H1 (cell line): ENCODE data around the gene DNAJC7. TPM values are rescaled to one million over a fixed set of nuclear protein-coding genes. Genes with fewer than 3 reads are reported as not detected.

Source experiments
- CTCF ChIA-PET: fragments of 300-600 bp; sonication (Branson Sonifier 250); formaldehyde crosslinking; loops from one replicate; lab custom pipeline; 2021; ENCODE audit not compliant: partially characterized antibody; lab: Charles Lee
- POLR2A ChIA-PET: fragments of 300-600 bp; sonication (Branson Sonifier 250); formaldehyde crosslinking; loops from one replicate; lab custom pipeline; 2021; ENCODE audit warnings: inconsistent platforms; ENCODE audit not compliant: partially characterized antibody; lab: Charles Lee
- DNase-seq, 2 experiments: peaks; one replicate each; pipeline versions ENCODE4 v3.0.0 to v3.0.0-alpha.2; 2010 to 2022; ENCODE audit warnings: low spot score in 2 of 2, low read depth in 1 of 2, mixed read lengths in 1 of 2
- FAIRE-seq: peaks from 2 replicates; lab custom pipeline; 2011; peaks lifted over from hg19 to GRCh38; lab: Jason Lieb, UNC
- H2AFZ ChIP-seq: 2 replicates; pipeline ENCODE4 v1.8.1; 2012; ENCODE audit warnings: low read length, inconsistent platforms
- H2AK5ac ChIP-seq: 2 replicates; pipeline ENCODE4 v1.6.1; 2013; ENCODE audit warnings: low read depth, low read length
- H2BK120ac ChIP-seq: replicated peaks from 2 replicates; pipeline ENCODE3; 2013; ENCODE audit warnings: low read depth, low read length, inconsistent platforms
- H2BK12ac ChIP-seq: 2 replicates; pipeline ENCODE4 v1.6.1; 2013; ENCODE audit warnings: low read depth, low read length
- H2BK15ac ChIP-seq: 2 replicates; pipeline ENCODE4 v1.6.1; 2013; ENCODE audit warnings: low read length
- H2BK20ac ChIP-seq: 2 replicates; pipeline ENCODE4 v1.6.1; 2013; ENCODE audit warnings: low read length
- H2BK5ac ChIP-seq: 2 replicates; pipeline ENCODE4 v1.6.1; 2013; ENCODE audit warnings: low read depth, low read length
- H3K14ac ChIP-seq: 2 replicates; pipeline ENCODE4 v1.6.1; 2013; ENCODE audit warnings: inconsistent platforms; ENCODE audit not compliant: insufficient read length
- H3K18ac ChIP-seq: 2 replicates; pipeline ENCODE4 v1.6.1; 2013; ENCODE audit warnings: low read length; ENCODE audit errors: extremely low read depth
- H3K23ac ChIP-seq: 2 replicates; pipeline ENCODE4 v1.6.1; 2013; ENCODE audit warnings: inconsistent platforms; ENCODE audit not compliant: insufficient read length
- H3K23me2 ChIP-seq: 2 replicates; pipeline ENCODE4 v1.6.1; 2013; ENCODE audit warnings: low read depth, low read length
- H3K27ac ChIP-seq: 2 replicates; pipeline ENCODE4 v1.6.1; 2011; ENCODE audit warnings: low read depth, low read length, inconsistent platforms
- H3K27me3 ChIP-seq, 4 experiments: replicated peaks in 1 of 4; 1 replicate in 1 of 4; 2 replicates in 3 of 4; pipeline versions ENCODE4 v1.6.1 to v1.8.1; 2011 to 2013; ENCODE audit warnings: low read length in 3 of 4, mild to moderate bottlenecking in 3 of 4, inconsistent platforms in 2 of 4, mixed read lengths in 2 of 4, moderate library complexity in 1 of 4; ENCODE audit not compliant: control insufficient read depth in 3 of 4, insufficient read depth in 3 of 4; ENCODE audit errors: extremely low read depth in 1 of 4
- H3K36me3 ChIP-seq, 4 experiments: 2 replicates each; pipeline versions ENCODE4 v1.6.1 to v1.8.1; 2011 to 2013; ENCODE audit warnings: mild to moderate bottlenecking in 4 of 4, low read length in 3 of 4, moderate library complexity in 2 of 4, control low read depth in 1 of 4, inconsistent platforms in 1 of 4; ENCODE audit not compliant: insufficient read depth in 4 of 4, control insufficient read depth in 2 of 4
- H3K4ac ChIP-seq: replicated peaks from 2 replicates; pipeline ENCODE3; 2013; ENCODE audit warnings: low read length, low read depth, mixed read lengths, inconsistent platforms; ENCODE audit not compliant: insufficient read length
- H3K4me1 ChIP-seq, 4 experiments: replicated peaks in 1 of 4; 1 replicate in 1 of 4; 2 replicates in 3 of 4; pipeline versions ENCODE4 v1.6.1 to v1.8.1; 2011 to 2013; ENCODE audit warnings: low read length in 3 of 4, inconsistent platforms in 2 of 4, mixed read lengths in 1 of 4; ENCODE audit not compliant: insufficient read depth in 4 of 4, control insufficient read depth in 3 of 4
- H3K4me2 ChIP-seq, 2 experiments: 2 replicates each; pipeline versions ENCODE4 v1.6.1 to v1.8.1; 2011 to 2013; ENCODE audit warnings: low read depth in 2 of 2, low read length in 2 of 2, control low read depth in 1 of 2, inconsistent platforms in 1 of 2, mild to moderate bottlenecking in 1 of 2; ENCODE audit not compliant: insufficient read depth in 1 of 2
- H3K4me3 ChIP-seq, 4 experiments: fragments of 200-600, 300-600 bp in 1 of 4; sonication (generic), shearing (Covaris generic), sonication (Bioruptor Twin) in 1 of 4; 2 replicates each; pipeline versions ENCODE4 v1.5.1 to v1.8.1; 2011 to 2016; ENCODE audit warnings: low read length in 4 of 4, low read depth in 3 of 4, control low read depth in 2 of 4, inconsistent platforms in 2 of 4, mild to moderate bottlenecking in 2 of 4, mixed read lengths in 1 of 4, moderate library complexity in 1 of 4; ENCODE audit not compliant: insufficient read depth in 2 of 4; ENCODE audit errors: extremely low read depth in 1 of 4
- H3K56ac ChIP-seq: replicated peaks from 2 replicates; pipeline ENCODE3; 2013; ENCODE audit warnings: low read depth, mild to moderate bottlenecking, mixed read lengths, low read length, inconsistent platforms; ENCODE audit not compliant: insufficient read length
- H3K79me1 ChIP-seq: 2 replicates; pipeline ENCODE4 v1.6.1; 2013; ENCODE audit warnings: low read depth, low read length, control low read depth
- H3K79me2 ChIP-seq, 2 experiments: 2 replicates each; pipeline versions ENCODE4 v1.6.1 to v1.8.1; 2012 to 2013; ENCODE audit warnings: low read length in 2 of 2, mild to moderate bottlenecking in 2 of 2, inconsistent platforms in 1 of 2; ENCODE audit not compliant: insufficient read depth in 2 of 2, control insufficient read depth in 1 of 2
- H3K9ac ChIP-seq, 4 experiments: replicated peaks in 1 of 4; 1 replicate in 1 of 4; 2 replicates in 3 of 4; pipeline versions ENCODE4 v1.6.1 to v1.8.1; 2011 to 2013; ENCODE audit warnings: low read depth in 3 of 4, low read length in 3 of 4, control low read depth in 2 of 4, mild to moderate bottlenecking in 2 of 4, moderate library complexity in 2 of 4, inconsistent platforms in 1 of 4; ENCODE audit errors: extremely low read depth in 1 of 4
- H3K9me3 ChIP-seq, 2 experiments: 2 replicates each; pipeline versions ENCODE4 v1.6.1 to v1.8.1; 2012 to 2013; ENCODE audit warnings: mild to moderate bottlenecking in 2 of 2, moderate library complexity in 2 of 2, control low read depth in 1 of 2, inconsistent platforms in 1 of 2, low read depth in 1 of 2, low read length in 1 of 2, mixed read lengths in 1 of 2; ENCODE audit not compliant: insufficient read depth in 2 of 2
- H4K20me1 ChIP-seq, 2 experiments: replicated peaks in 1 of 2; 2 replicates each; pipeline versions ENCODE3 to v1.8.1; 2011 to 2013; ENCODE audit warnings: inconsistent platforms in 2 of 2, low read length in 2 of 2, mild to moderate bottlenecking in 1 of 2; ENCODE audit not compliant: insufficient read depth in 2 of 2, control insufficient read depth in 1 of 2
- H4K5ac ChIP-seq: 2 replicates; pipeline ENCODE4 v1.6.1; 2013; ENCODE audit warnings: low read length, low read depth, mixed read lengths, inconsistent platforms; ENCODE audit not compliant: insufficient read length
- H4K8ac ChIP-seq: 2 replicates; pipeline ENCODE4 v1.8.0; 2013; ENCODE audit warnings: mild to moderate bottlenecking, moderate library complexity, low read length, inconsistent platforms; ENCODE audit not compliant: insufficient read depth; ENCODE audit errors: extremely low read depth
- H4K91ac ChIP-seq: replicated peaks from 2 replicates; pipeline ENCODE3; 2013; ENCODE audit warnings: low read length, mixed read lengths, inconsistent platforms; ENCODE audit not compliant: insufficient read length
- RFX5 ChIP-seq: IDR thresholded peaks from 2 replicates; pipeline ENCODE4 v1.6.1; 2011; ENCODE audit warnings: low read depth, low read length, improper control_type of control experiment, borderline replicate concordance
- WGBS, 2 experiments: shearing (Covaris generic) in 1 of 2; methylation state at CpG; one replicate each; pipeline versions ENCODE4 v1.1.6 to v1.1.7; 2013 to 2015; ENCODE audit warnings: low lambda C conversion rate in 2 of 2, mixed read lengths in 2 of 2, inconsistent platforms in 1 of 2, low coverage in 1 of 2, missing lambda C conversion rate in 1 of 2; ENCODE audit not compliant: insufficient replicate concordance in 2 of 2, insufficient coverage in 1 of 2, insufficient read length in 1 of 2; ENCODE audit errors: extremely low coverage in 1 of 2, missing lambda C conversion rate in 1 of 2; 5-methylcytosine and 5-hydroxymethylcytosine counted together
- polyA plus RNA-seq, 7 experiments: library from polyadenylated mRNA; depleted of rRNA in 3 of 7; stranded (reverse) in 5 of 7; unstranded in 2 of 7; fragments of >200 nt in 5 of 7; fragments of 200-250 nt in 2 of 7; gene quantifications; 1 replicate in 5 of 7; 2 replicates in 1 of 7; 4 replicates in 1 of 7; pipeline versions ENCODE4 v1.2.1 to v1.2.3, GENCODE V29; 2011 to 2013; ENCODE audit warnings: missing spikeins in 2 of 7, mixed read lengths in 2 of 7
- total RNA-seq: library from RNA; stranded (reverse); fragmentation: NEBNext Ultra II Directional; extraction: Animal tissue kit (Norgen Biotek cat#: 25700); gene quantifications from 2 replicates; pipeline ENCODE4 v1.2.1, GENCODE V29; 2021

DNAJC7 gene
- total and polyA plus RNA-seq, 2 of the 8 experiments (the other 6 are each of a cell fraction or from before 2014, with no cell fraction given), result 31.0 to 148 TPM

GRCh38 chr17:42065201-42065600 is 48.0 kb upstream of the DNAJC7 start:
- Histone ChIP-seq H3K4ac (no peak overlapping the region), H4K5ac (no peak overlapping the region), H3K79me1 (no peaks in the 10 kb centered on the region), H3K36me3 (no peaks in the 10 kb centered on the region), H3K23ac (no peak overlapping the region), H3K79me2 (no peaks in the 10 kb centered on the region), H4K20me1 (no peaks in the 10 kb centered on the region), H3K14ac (no peak overlapping the region), H2BK5ac (no peak overlapping the region), H3K4me2 (no peak overlapping the region), H3K27me3 (no peaks in the 10 kb centered on the region), H2BK12ac (no peak overlapping the region), H2BK120ac (no peak overlapping the region), H3K56ac (no peak overlapping the region), H2AK5ac (no peak overlapping the region), H3K9ac (no peak overlapping the region), H3K9me3 (no peaks in the 10 kb centered on the region), H2BK15ac (no peak overlapping the region), H4K8ac (no peak overlapping the region), H3K27ac (no peak overlapping the region), H3K4me1 (peaks cover 0 to 7% (median 5%) of the 10 kb centered on the region in 4 experiments; a peak in 6 of 7 replicates), H3K23me2 (no peaks in the 10 kb centered on the region; the same call in 1 of the 2 replicates), H3K18ac (no peak overlapping the region), H3K4me3 (no peak overlapping the region), H4K91ac (no peak overlapping the region), H2AFZ (no peak overlapping the region), H2BK20ac (no peak overlapping the region)
- ChIA-PET POLR2A (interaction anchor here (0.8 to 2.5 kb wide), 8 partner anchors 9 to 48 kb away, joined by 3 to 9 read pairs (median 4); partner anchors contain the start of genes DNAJC7 and ZNF385C), CTCF (interaction anchor here (0.8 to 17.0 kb wide), 18 partner anchors 9 to 182 kb away, joined by 3 to 381 read pairs (median 5); partner anchors contain the start of genes C17orf113, DHX58, HSPB9 and KAT2A)
- 90% methylated on average over 2 of the region's 2 CpGs; no CpG with 5 or more reads in 1 of the 2 experiments for WGBS, 2 experiments
- TF ChIP-seq RFX5, result no peak
- DNase-seq (no peak), FAIRE-seq (no peak)
